Trophoblast cell (in vitro differentiated cells and primary cell): ENCODE data around the gene WTIP.

Source experiments
- DNase-seq, 2 donors: peaks; one replicate each; pipeline ENCODE4 v3.0.0-alpha.2; 2016
- H2AFZ ChIP-seq: 2 replicates; pipeline ENCODE4 v1.6.1; 2013; ENCODE audit warnings: low read length, moderate library complexity, mild to moderate bottlenecking; ENCODE audit not compliant: insufficient read depth, poor library complexity
- H2AK5ac ChIP-seq: 2 replicates; pipeline ENCODE4 v1.6.1; 2013; ENCODE audit warnings: mild to moderate bottlenecking, low read length
- H2BK120ac ChIP-seq: 2 replicates; pipeline ENCODE4 v1.6.1; 2013; ENCODE audit warnings: low read length, mild to moderate bottlenecking, moderate library complexity; ENCODE audit not compliant: insufficient read depth, poor library complexity
- H2BK12ac ChIP-seq: 2 replicates; pipeline ENCODE4 v1.6.1; 2013; ENCODE audit warnings: mild to moderate bottlenecking, low read length, moderate library complexity
- H2BK5ac ChIP-seq: 2 replicates; pipeline ENCODE4 v1.6.1; 2013; ENCODE audit warnings: low read length, low read depth, moderate library complexity, mild to moderate bottlenecking; ENCODE audit not compliant: poor library complexity
- H3K14ac ChIP-seq: 2 replicates; pipeline ENCODE4 v1.6.1; 2013; ENCODE audit warnings: mild to moderate bottlenecking, low read length
- H3K18ac ChIP-seq: 2 replicates; pipeline ENCODE4 v1.6.1; 2013; ENCODE audit warnings: mild to moderate bottlenecking, low read length
- H3K23ac ChIP-seq: 2 replicates; pipeline ENCODE4 v1.6.1; 2013; ENCODE audit warnings: low read length
- H3K27ac ChIP-seq: 2 replicates; pipeline ENCODE4 v1.5.1; 2013; ENCODE audit warnings: low read depth, mild to moderate bottlenecking, inconsistent platforms, low read length, moderate library complexity
- H3K27me3 ChIP-seq: 2 replicates; pipeline ENCODE4 v1.6.1; 2013; ENCODE audit warnings: inconsistent platforms, mild to moderate bottlenecking, low read length, moderate library complexity; ENCODE audit not compliant: insufficient read depth
- H3K36me3 ChIP-seq, 2 experiments: 1 replicate in 1 of 2; 2 replicates in 1 of 2; pipeline ENCODE4 v1.6.1; 2013; ENCODE audit warnings: low read length in 2 of 2, mild to moderate bottlenecking in 2 of 2, moderate library complexity in 1 of 2; ENCODE audit not compliant: insufficient read depth in 2 of 2, control insufficient read depth in 1 of 2
- H3K4ac ChIP-seq: 2 replicates; pipeline ENCODE4 v1.6.1; 2013; ENCODE audit warnings: low read depth, mild to moderate bottlenecking, low read length, moderate library complexity
- H3K4me1 ChIP-seq, 2 experiments: 1 replicate in 1 of 2; 2 replicates in 1 of 2; pipeline ENCODE4 v1.6.1; 2013; ENCODE audit warnings: low read length in 2 of 2, mild to moderate bottlenecking in 2 of 2, moderate library complexity in 1 of 2; ENCODE audit not compliant: insufficient read depth in 2 of 2, control insufficient read depth in 1 of 2
- H3K4me2 ChIP-seq: 2 replicates; pipeline ENCODE4 v1.6.1; 2013; ENCODE audit warnings: inconsistent platforms, mild to moderate bottlenecking, low read length, moderate library complexity
- H3K4me3 ChIP-seq: 2 replicates; pipeline ENCODE4 v1.5.1; 2013; ENCODE audit warnings: mild to moderate bottlenecking, low read depth, low read length, inconsistent platforms
- H3K79me1 ChIP-seq: one replicate; pipeline ENCODE4 v1.6.1; 2013; ENCODE audit warnings: low read length
- H3K79me2 ChIP-seq: 2 replicates; pipeline ENCODE4 v1.6.1; 2013; ENCODE audit warnings: low read length, mild to moderate bottlenecking; ENCODE audit not compliant: control insufficient read depth, insufficient read depth, poor library complexity
- H3K9ac ChIP-seq: 2 replicates; pipeline ENCODE4 v1.6.1; 2013; ENCODE audit warnings: mild to moderate bottlenecking, low read length
- H3K9me3 ChIP-seq: 2 replicates; pipeline ENCODE4 v1.6.1; 2013; ENCODE audit warnings: low read depth, mild to moderate bottlenecking, control low read depth, inconsistent platforms, low read length; ENCODE audit not compliant: insufficient read depth
- H4K12ac ChIP-seq: 2 replicates; pipeline ENCODE4 v1.6.1; 2013; ENCODE audit warnings: low read depth, mild to moderate bottlenecking, low read length, moderate library complexity
- H4K8ac ChIP-seq: 2 replicates; pipeline ENCODE4 v1.6.1; 2013; ENCODE audit warnings: low read depth, mild to moderate bottlenecking, low read length, moderate library complexity
- H4K91ac ChIP-seq: one replicate; pipeline ENCODE4 v1.6.1; 2013; ENCODE audit warnings: low read depth, mild to moderate bottlenecking, low read length, moderate library complexity
- WGBS: extraction: QIAGEN DNeasy Blood & Tissue Kit; methylation state at CpG from one replicate; pipeline ENCODE4 v1.1.7; 2013; ENCODE audit warnings: missing lambda C conversion rate; ENCODE audit not compliant: insufficient read length, insufficient coverage; ENCODE audit errors: extremely low coverage; 5-methylcytosine and 5-hydroxymethylcytosine counted together

WTIP gene

DNA sequence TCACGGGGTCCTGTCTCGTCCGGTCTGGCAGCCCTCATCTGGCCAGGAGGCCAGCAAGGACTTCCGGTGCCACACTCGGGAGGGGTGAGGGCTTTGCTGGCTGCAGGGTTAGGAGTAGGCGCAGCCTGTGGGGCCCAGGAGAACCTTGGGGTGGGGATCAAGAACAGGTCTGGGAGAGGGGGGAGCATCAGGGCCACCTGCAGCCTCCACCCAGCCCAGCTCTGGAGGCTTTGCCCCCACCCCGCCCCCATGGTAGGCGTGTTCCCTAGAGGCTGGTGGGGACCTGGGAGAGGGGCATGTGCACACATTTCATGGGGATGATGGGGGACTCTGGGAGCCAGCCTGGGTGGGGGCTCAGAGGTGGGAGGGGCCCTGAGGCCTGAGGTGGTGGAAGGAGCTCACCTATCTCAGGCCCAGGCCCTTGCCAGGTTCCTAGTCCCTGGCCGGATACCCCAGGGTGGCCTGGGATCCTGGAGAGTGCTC is 23.3 kb downstream of the WTIP start:
- no CpG with 5 or more reads among the region's 9 CpGs for WGBS
- Histone ChIP-seq H3K27ac (no peak overlapping the region), H4K8ac (no peak overlapping the region)

DNA sequence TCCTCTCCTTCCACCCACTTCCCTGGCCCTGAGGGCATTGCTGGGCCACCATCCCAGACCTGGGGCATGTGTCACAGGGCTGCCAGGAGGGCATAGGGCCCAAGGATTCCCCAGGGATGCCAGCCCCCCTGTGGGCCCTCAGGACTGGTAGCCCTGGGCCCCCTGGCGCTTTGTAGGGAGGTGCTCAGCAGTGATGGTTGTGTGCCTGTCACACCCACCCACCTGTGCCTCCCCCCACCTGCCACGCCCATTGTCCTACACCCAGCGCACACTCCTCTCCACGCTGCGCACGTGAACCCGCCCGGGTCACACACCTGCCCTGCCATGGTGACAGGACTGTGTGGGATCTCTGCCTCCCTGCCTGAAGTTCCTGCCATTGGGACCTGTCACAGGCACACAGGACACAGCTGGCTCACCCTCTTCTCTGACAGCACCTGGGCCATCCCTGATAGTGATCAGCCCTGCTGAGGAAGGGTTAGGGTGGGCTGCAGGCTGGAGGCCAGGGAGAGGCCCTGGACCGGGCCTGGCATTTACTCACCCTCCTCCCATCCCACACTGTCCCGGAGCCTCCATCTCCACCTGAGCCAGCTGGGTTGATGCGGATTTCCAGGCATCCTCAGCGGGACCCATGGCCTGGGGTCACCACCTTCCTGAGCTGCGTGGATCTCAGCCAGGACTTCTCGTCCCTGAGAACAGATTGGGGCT is 23.9 kb downstream of the WTIP start:
- Histone ChIP-seq H3K4ac (no peak overlapping the region), H3K4me2 (no peak overlapping the region), H3K23ac (no peak overlapping the region), H2AFZ (no peak overlapping the region), H3K14ac (no peak overlapping the region), H3K9me3 (peaks cover 2% of the 10 kb centered on the region), H4K8ac (no peak overlapping the region), H3K27ac (no peak overlapping the region), H3K36me3 (peaks cover 4 to 8% of the 10 kb centered on the region in 2 experiments), H3K79me2 (no peaks in the 10 kb centered on the region), H3K18ac (no peak overlapping the region), H3K27me3 (no peaks in the 10 kb centered on the region), H3K9ac (no peak overlapping the region), H3K79me1 (no peaks in the 10 kb centered on the region), H2BK5ac (no peak overlapping the region), H2BK120ac (no peak overlapping the region), H4K12ac (no peak overlapping the region), H2AK5ac (no peak overlapping the region), H2BK12ac (no peak overlapping the region), H3K4me3 (no peak overlapping the region), H4K91ac (no peak overlapping the region), H3K4me1 (peaks cover 0 to 3% of the 10 kb centered on the region in 2 experiments)
- DNase-seq, result no peak
- no CpG with 5 or more reads among the region's 14 CpGs for WGBS

More for the DNA sequence above, 23.3 kb downstream of the WTIP start:
- Histone ChIP-seq H4K91ac (no peak overlapping the region), H2AK5ac (no peak overlapping the region), H3K9ac (no peak overlapping the region), H3K4me2 (no peak overlapping the region), H3K79me1 (no peaks in the 10 kb centered on the region), H3K18ac (no peak overlapping the region), H3K9me3 (no peaks in the 10 kb centered on the region), H3K23ac (no peak overlapping the region), H3K79me2 (no peaks in the 10 kb centered on the region), H3K36me3 (peaks cover 10 to 11% of the 10 kb centered on the region in 2 experiments), H4K12ac (no peak overlapping the region), H2BK5ac (no peak overlapping the region), H3K4me3 (no peak overlapping the region), H2BK12ac (no peak overlapping the region), H3K14ac (no peak overlapping the region), H2AFZ (no peak overlapping the region), H3K4ac (no peak overlapping the region), H2BK120ac (no peak overlapping the region), H3K27me3 (no peaks in the 10 kb centered on the region), H3K4me1 (peaks cover 0 to 3% of the 10 kb centered on the region in 2 experiments)
- DNase-seq, result no peak

DNA sequence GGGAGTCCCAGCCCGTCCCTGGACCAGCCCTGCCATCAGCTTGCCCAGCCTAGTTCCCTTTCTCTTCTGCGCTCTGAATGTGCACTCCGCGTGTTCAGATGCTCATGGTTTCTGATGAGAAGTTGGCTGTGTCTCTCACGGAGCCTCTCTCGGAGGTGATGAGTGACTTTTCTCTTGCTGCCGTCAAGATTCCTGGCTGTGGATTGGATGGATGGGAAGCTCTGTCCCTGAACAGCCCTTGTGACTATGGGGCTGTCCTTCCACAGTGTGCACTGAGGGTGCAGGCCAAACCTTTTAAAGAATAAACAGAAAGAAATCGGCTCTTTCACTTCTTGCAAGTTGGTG is 24.4 kb downstream of the WTIP start:
- H2BK5ac ChIP-seq, result no peak overlapping the region
- H4K91ac ChIP-seq, result no peak overlapping the region
- no peak overlapping the region for H3K14ac ChIP-seq
- H3K79me1 ChIP-seq, result no peaks in the 10 kb centered on the region
- H2BK12ac ChIP-seq, result no peak overlapping the region
- H2BK120ac ChIP-seq, result no peak overlapping the region
- H4K12ac ChIP-seq, result no peak overlapping the region
- no peak overlapping the region for H3K9ac ChIP-seq
- H3K4me2 ChIP-seq, result no peak overlapping the region
- H3K79me2 ChIP-seq, result no peaks in the 10 kb centered on the region
- peaks cover 4 to 8% of the 10 kb centered on the region in 2 experiments for H3K36me3 ChIP-seq
- no peak for DNase-seq
- H4K8ac ChIP-seq, result no peak overlapping the region
- no CpG with 5 or more reads among the region's 8 CpGs for WGBS
- H3K27me3 ChIP-seq, result no peaks in the 10 kb centered on the region
- no peak overlapping the region for H3K27ac ChIP-seq
- no peak overlapping the region for H3K23ac ChIP-seq
- H3K4me3 ChIP-seq, result no peak overlapping the region
- peaks cover 0 to 3% of the 10 kb centered on the region in 2 experiments for H3K4me1 ChIP-seq
- no peak overlapping the region for H2AK5ac ChIP-seq
- H3K18ac ChIP-seq, result no peak overlapping the region
- no peak overlapping the region for H3K4ac ChIP-seq
- H3K9me3 ChIP-seq, result peaks cover 2% of the 10 kb centered on the region
- H2AFZ ChIP-seq, result no peak overlapping the region

DNA sequence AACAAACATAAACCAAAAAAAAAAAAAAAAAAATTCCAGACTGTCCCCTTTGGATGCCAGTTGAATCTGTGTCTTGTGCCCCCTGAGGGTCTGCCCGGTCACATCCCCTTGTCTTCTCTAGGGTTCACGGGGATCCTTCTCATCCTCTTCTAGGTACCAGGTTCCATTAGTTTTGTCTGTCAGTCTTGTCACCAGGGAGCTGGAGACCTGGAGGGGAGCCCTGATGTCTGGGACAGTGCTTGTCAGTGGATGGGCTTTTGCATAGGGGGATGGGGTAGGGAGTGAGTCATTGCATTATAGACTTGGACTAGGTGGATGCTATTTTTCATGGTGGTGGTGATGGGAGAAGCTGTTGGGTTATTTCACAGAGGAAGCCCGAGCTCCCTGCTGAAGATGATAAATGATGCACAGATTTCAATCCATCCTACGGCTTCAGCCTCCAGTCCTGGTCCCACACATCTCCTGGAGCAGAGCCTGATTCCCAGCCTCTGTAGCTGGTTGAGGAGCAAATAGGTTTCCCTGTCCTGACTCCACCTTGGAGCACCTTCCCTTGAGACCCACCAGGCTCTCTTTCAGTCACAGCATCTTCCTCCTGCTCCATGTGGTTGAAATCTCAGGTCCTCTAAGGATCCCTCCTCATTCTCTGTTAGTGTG is 26.0 kb downstream of the WTIP start:
- no peak overlapping the region for H3K27ac ChIP-seq
- H2AFZ ChIP-seq, result no peak overlapping the region
- no peak overlapping the region for H3K9ac ChIP-seq
- H2AK5ac ChIP-seq, result no peak overlapping the region
- no peak overlapping the region for H4K8ac ChIP-seq
- H3K36me3 ChIP-seq, result peaks cover 4 to 8% of the 10 kb centered on the region in 2 experiments
- H2BK5ac ChIP-seq, result no peak overlapping the region
- H3K9me3 ChIP-seq, result peaks cover 6% of the 10 kb centered on the region
- H4K12ac ChIP-seq, result no peak overlapping the region
- H4K91ac ChIP-seq, result no peak overlapping the region
- no peak overlapping the region for H2BK120ac ChIP-seq
- H3K4me2 ChIP-seq, result no peak overlapping the region
- H3K14ac ChIP-seq, result no peak overlapping the region
- no peak for DNase-seq
- H3K79me1 ChIP-seq, result no peaks in the 10 kb centered on the region
- no peak overlapping the region for H3K18ac ChIP-seq
- H3K79me2 ChIP-seq, result no peaks in the 10 kb centered on the region
- H3K4me1 ChIP-seq, result no peaks in the 10 kb centered on the region
- no peak overlapping the region for H3K4ac ChIP-seq
- H2BK12ac ChIP-seq, result no peak overlapping the region
- no peak overlapping the region for H3K23ac ChIP-seq
- H3K27me3 ChIP-seq, result no peaks in the 10 kb centered on the region
- no peak overlapping the region for H3K4me3 ChIP-seq
- WGBS, result no CpG with 5 or more reads among the region's 4 CpGs
